Kidney epithelial cell (primary cell): ENCODE data around the gene LIPH. TPM values are rescaled to one million over a fixed set of nuclear protein-coding genes. Genes with fewer than 3 reads are reported as not detected.

Experiments
- DNase-seq: peaks from one replicate; pipeline ENCODE4 v3.0.0-alpha.2; 2010; ENCODE audit warnings: low read depth
- H3K27me3 ChIP-seq: 2 replicates; pipeline ENCODE4 v1.6.0; 2011; ENCODE audit warnings: low read length; ENCODE audit not compliant: control insufficient read depth, insufficient read depth
- H3K36me3 ChIP-seq: 2 replicates; pipeline ENCODE4 v1.5.1; 2011; ENCODE audit warnings: low read length; ENCODE audit not compliant: control insufficient read depth, insufficient read depth
- H3K4me3 ChIP-seq: 2 replicates; pipeline ENCODE4 v1.5.1; 2011; ENCODE audit warnings: low read depth, mild to moderate bottlenecking, control low read depth, low read length
- total RNA-seq: library from RNA; depleted of rRNA; stranded (reverse); fragments of >200 nt; gene quantifications from 2 replicates; pipeline ENCODE4 v1.2.3, GENCODE V29; 2015
- TF ChIP-seq, protein P1 (sequence below): IDR thresholded peaks from 2 replicates; pipeline ENCODE4 v1.5.1; 2011; ENCODE audit warnings: mild to moderate bottlenecking, moderate library complexity, low read length, control low read depth, inconsistent platforms; ENCODE audit not compliant: insufficient read depth, poor library complexity, severe bottlenecking

The LIPH gene
- total RNA-seq, 1 donor from 2014 or later, result 4.3 TPM

- H3K27me3 ChIP-seq, result no peaks in the 10 kb centered on the region
- no peak overlapping the region for H3K4me3 ChIP-seq
- TF ChIP-seq, protein P1, sequence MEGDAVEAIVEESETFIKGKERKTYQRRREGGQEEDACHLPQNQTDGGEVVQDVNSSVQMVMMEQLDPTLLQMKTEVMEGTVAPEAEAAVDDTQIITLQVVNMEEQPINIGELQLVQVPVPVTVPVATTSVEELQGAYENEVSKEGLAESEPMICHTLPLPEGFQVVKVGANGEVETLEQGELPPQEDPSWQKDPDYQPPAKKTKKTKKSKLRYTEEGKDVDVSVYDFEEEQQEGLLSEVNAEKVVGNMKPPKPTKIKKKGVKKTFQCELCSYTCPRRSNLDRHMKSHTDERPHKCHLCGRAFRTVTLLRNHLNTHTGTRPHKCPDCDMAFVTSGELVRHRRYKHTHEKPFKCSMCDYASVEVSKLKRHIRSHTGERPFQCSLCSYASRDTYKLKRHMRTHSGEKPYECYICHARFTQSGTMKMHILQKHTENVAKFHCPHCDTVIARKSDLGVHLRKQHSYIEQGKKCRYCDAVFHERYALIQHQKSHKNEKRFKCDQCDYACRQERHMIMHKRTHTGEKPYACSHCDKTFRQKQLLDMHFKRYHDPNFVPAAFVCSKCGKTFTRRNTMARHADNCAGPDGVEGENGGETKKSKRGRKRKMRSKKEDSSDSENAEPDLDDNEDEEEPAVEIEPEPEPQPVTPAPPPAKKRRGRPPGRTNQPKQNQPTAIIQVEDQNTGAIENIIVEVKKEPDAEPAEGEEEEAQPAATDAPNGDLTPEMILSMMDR, result no peak
- no peak for DNase-seq
- no peaks in the 10 kb centered on the region for H3K36me3 ChIP-seq
These were observed 25.9 kb downstream of the LIPH start for GRCh38 chr3:185526349-185526951.

DNA sequence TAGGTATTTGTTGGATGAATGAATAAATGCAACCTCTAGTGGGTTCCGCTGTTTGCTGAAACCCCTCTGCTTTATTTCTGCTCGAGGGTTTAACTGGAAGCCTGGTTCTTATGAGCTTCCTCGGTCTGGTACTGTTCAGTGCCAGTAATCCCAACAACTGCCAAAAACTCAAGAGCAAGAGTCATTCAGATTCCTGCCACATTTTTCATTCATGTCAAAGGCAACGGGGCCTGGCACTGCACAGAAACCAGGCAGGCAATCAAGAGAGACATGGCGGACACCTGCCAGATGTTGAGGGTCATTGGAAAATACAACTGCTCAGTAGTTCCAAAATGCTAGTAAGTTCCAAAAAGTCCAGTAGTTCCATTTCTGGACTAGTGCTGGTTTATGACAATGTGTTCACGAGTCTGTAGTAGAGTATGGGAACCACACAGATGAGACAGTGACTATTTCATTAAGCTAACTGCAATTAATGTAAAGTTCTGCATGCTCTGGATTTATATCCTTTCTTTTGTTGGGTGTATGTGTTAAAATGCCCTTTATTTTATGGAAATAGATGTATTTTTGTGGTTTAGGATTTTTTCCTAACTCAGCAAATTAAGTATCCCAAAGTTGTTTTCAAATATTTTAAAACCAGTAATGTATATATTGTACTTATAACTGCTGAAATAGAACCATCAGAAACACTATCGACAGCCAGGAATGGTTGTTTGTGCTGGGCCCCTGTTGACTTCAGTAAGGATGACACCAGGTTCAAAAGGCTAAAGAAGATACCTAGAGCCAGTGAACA is 30.8 kb downstream of the LIPH start:
- Histone ChIP-seq H3K27me3 (no peaks in the 10 kb centered on the region), H3K4me3 (no peak overlapping the region), H3K36me3 (no peaks in the 10 kb centered on the region)
- DNase-seq, result no peak
- TF ChIP-seq, protein P1, result no peak

DNA sequence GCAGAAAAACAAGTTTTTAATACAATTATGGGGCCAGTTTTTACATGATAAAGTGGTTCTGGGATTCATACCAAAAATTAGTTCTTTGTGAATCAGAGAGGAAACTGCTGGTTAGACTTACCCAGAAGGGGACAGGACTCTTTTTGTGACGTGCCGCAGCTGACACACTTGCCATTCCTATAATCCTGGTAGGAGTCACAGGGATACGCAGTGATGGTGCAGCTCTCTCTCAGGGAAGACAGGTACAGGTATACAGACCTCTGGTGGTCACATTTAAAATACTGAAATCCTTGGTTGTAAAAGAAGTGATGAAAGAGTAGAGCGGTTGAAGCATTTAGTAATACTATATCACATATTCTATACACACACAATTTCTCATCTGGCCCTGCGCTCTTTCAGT is 33.4 kb downstream of the LIPH start:
- Histone ChIP-seq H3K27me3 (no peaks in the 10 kb centered on the region), H3K36me3 (no peaks in the 10 kb centered on the region), H3K4me3 (no peak overlapping the region)
- TF ChIP-seq, protein P1, result no peak
- no peak for DNase-seq

DNA sequence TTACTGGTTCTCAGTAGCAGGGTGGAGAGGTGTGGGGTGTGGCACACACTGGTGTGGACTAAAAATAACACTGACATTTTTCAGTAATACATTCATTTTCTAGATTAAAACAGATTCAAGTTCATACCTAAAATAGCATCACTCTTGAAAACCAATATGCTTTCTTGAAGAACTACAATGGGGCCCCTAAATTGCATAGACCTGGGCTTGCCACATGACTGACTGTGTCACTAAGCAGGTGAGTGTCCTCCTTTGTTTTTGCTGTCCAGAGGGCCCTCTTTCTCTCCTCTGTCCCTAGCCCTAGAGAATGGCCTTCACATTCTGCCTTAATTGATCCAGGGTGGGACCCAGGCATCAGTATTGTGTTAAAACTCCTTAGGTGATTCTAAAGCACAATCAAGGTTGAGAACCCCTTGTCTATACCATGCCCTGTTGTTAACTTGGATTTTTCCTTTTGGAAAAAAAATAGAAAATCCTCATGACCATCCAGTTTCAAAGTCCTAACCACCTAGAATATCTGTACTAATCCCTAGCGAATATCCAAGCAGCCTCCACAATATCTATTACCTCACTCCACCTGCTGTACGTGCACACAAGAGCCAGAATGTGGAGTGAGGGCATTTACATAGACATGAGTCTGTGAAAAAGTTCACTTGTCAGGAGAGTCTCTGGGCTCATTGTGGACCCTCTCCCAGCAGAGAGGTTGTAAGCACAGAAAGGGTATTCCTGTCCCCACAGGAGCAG is 34.8 kb downstream of the LIPH start:
- H3K36me3 ChIP-seq, result no peaks in the 10 kb centered on the region
- TF ChIP-seq, protein P1, result no peak
- no peaks in the 10 kb centered on the region for H3K27me3 ChIP-seq
- DNase-seq, result no peak
- no peak overlapping the region for H3K4me3 ChIP-seq

DNA sequence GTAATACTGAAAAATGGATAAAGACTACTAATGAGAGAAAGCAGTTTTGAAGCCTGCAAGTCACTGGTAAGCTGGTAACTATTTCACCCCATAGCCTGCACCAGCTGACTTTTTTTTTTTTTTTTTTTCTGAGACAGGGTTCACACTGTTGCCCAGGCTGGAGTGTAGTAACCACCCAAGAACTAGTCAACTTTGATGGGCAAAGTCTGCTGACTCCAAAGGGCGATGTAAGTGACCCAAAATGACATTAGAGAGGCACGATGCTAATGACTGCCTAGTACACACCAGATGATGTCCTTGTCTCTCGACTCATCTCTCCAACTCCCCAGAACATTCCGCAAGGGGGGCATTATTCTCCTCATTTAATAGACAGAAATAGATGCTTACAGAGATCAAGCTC is 40.7 kb downstream of the LIPH start:
- DNase-seq, result no peak
- TF ChIP-seq, protein P1, result no peak
- Histone ChIP-seq H3K27me3 (no peaks in the 10 kb centered on the region), H3K4me3 (no peak overlapping the region), H3K36me3 (no peaks in the 10 kb centered on the region)
